HG02970 (cell line): Measurements from ENCODE around the gene ELMO1.

Source experiments
- ATAC-seq: cut with Tn5 transposase; IDR thresholded peaks from one replicate; pipeline ENCODE4 v1.9.1; 2021; ENCODE audit warnings: mild to moderate bottlenecking, moderate library complexity, moderate number of reproducible peaks; ENCODE audit not compliant: unreplicated experiment, low FRiP score

Gene ELMO1

DNA sequence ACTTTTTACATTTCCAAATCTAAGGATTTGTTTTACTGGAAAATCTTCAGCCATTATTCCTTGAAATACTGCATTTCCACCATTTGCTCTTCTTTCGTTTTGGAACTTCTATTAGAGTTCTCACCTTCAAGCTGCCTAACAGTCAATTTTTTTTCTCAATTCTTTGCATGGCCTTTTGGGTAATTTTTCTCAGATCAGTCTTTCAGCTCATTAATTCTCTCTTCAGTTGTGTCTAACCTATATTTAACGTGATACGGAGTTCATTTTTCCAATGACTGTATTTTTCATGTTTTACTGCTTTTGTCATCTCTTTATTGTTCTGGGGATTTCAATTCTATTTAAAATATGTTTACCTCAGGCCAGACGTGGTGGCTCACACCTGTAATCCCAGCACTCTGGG lies 600.7 kb downstream of the ELMO1 start:
- no peak for ATAC-seq

DNA sequence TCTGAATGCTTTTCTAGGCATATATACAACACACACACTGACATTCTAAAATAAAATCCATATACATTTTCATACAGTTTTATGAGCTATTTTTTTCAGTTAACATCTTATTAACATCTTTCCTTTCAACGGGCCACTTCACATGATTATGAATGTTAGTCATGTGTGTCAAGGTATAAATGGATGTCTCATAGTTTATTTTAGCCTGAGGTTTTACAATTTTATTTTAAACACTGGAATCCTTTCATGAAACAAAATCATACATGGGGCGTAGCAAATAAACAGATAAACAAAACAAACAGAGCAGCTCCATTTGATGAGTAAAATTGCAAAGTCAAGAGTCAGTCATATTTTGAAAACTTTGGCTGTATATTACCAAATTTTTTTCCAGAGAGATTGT lies 604.3 kb downstream of the ELMO1 start:
- no peak for ATAC-seq

DNA sequence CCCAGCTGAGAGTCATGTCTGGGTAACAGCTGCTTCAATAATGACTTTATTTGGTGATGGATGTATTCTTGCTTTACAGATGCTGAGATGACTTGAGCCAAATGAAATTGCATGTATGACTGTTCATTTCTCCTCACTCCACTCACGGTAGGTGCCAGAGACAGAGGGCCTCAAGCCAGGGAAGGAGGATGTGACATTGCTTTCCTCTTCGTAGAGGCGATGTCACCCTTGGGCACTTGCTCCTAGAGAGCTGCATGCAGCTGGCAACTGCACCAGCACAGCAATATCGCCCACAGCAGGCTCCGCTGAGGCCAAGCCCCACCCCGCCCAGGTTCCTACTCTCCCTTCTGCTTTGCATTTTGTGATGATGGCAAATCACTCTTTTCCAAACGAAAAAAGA lies 607.8 kb downstream of the ELMO1 start:
- ATAC-seq = no peak

DNA sequence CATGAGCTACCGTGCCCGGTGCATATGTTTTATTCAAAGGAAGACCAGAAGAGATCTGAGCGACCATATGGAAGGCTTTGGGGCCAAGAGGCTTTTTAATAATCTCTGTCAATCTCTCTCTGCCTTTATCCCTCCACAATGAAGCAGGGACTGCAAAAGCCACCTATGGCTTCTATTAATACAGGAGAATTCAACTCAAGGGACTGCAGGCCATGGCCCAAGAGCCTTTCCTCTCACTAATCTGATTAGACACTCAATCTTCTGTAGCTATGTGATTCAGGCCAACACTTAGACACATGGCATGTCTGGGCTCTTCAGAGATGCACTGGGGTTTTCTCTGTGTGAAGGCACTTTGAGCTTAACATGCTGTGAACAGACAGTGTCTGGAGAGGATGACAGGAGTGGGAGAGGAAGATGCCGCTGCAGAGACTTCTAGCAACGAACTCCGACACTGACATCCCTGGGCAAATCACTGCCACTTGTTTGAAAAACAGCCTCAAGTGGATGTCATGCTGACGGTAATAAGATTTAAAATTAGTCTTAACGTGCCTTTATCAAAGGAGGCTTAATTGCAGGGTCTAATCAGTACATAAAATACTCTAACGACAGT lies 609.9 kb downstream of the ELMO1 start:
- no peak for ATAC-seq

DNA sequence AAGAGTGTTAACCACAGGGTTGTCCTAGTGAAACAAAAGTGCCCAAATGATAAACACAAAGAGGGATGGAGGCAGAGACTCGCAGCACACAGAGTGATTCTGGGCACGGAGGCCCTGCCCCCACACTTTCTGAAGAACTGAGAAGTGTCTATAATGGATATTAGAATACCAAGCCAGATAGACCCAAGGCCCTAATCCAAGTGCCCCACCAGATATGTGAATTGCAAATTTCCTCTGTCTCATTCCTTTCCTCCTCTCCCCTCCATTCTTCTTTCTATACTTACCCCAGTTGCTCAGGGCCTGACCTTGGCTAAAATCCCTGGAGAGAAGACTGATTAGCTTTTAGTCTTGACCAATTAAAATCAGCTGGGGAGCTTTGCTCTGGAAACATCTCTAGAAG lies 617.6 kb downstream of the ELMO1 start:
- no peak for ATAC-seq

DNA sequence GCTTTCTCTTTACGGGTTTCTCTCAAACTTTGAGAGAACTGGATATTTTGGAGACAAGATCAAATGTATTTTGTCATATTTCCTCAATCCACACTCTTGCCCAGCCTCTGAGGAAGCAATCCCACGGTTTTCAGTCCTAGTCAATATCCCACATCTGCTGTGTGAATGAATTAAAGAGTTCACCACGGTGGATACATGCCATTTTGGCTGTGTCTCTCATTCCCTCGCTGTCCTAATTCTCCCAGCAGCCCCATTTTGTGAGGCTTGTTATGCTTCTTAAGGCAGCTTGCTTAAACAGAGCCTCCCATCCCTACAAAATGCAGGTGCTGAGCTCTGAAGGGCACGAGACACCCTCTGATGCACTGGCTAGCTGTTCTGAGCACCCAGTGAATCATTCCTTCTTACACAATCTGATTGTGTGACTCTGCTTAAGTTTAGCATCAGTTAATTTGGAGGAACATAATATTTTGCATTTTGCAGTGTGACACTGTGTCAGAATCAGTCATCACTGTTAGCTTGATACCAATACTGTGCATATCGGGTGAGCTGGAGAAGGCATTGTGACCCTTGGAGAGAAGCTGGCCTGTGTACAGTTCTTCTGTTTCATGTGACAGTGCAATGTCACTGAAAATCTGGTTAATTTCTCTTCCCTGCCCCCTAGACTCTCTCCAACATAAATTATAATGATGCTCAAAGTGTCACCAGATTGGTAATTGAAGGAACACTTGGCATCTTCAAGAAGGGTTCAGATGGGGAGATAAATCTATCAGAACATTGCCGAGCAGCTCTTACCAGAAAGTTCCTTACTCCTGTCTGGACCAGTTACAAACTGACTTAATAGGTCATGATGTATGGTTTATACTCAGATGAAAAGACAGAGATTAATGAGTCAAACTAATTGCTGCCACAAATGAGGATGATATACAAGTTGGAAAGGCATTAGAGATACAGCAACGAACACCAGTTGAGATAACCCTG lies 620.6 kb downstream of the ELMO1 start:
- ATAC-seq = no peak

DNA sequence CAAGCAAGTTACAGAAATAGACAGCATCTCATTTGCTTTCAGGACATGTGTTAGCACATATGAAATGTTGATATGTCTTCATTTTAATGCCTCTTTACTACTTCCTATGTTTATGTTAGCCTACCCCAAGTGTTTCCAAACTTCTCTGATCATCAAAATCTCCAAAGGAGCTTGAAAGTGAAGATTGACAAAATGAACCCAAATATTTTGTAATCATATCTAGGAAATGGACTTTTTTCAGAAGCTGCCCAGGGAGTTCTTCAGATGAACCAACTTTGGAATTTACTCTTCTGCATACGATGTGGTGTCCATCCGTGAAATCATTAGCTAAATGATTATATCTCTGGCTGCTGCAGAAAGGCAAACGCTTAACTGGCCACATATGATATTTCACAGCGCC lies 623.2 kb downstream of the ELMO1 start:
- no peak for ATAC-seq

DNA sequence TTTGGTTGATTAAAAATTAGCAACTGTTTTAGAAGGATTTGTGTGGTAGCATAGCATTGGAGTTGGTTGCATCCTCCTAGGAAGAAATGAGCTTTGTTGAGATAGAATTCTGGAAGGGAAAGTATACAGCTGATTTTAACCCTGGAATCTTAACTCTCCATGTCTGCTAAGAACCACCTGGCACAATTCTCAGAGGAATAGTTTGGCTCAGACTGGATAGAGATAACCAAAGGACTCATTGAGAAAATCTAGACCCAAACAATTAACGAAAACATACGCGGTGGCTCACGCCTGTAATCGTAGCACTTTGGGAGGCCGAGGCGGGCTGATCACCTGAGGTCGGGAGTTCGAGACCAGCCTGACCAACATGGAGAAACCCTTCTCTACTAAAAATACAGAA lies 625.3 kb downstream of the ELMO1 start:
- no peak for ATAC-seq

DNA sequence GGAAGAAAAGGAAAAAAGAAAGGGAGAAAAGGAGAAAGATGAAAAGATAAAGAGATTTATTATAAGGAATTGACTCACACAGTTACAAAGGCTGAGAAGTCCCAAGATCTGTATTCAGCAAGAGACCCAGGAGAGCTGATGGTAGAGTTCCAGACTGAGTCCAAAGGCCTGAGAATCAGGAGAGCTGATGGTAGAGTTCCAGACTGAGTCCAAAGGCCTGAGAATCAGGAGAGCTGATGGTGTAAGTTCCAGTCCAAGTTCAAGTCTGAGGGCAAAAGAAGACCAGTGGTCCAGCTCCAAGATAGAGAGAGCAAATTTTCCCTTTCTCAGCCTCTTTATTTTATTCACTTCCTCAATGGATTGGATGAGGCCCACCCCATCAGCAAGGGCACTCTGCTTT lies 627.0 kb downstream of the ELMO1 start:
- ATAC-seq = no peak

DNA sequence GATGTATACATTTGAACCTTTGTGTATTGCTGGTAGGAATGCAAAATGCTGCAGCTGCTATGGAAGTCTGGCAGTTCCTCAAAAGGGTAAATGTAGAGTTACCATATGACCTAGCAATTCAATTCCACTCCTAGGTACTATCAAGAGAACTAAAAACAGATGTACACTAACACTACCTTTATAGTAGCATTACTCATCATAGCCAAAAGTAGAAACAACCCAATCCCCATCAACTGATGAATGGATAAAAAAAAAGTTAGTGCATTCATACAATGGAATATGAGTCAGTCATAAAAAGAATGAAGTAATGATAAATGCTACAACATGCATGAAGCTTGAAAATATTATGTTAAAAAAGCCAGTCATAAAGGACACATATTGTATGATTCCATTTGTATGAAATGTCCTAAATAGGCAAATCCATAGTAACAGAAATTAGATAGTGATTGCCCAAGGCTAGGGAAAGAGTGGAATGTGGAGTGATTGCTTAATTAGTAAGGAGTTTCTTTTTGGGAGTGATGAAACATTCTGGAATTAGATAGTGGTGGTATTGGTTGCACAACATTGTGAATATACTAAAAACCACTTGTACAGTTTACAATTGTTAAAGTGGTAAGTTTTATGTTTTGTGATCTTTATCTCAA lies 628.0 kb downstream of the ELMO1 start:
- no peak for ATAC-seq

DNA sequence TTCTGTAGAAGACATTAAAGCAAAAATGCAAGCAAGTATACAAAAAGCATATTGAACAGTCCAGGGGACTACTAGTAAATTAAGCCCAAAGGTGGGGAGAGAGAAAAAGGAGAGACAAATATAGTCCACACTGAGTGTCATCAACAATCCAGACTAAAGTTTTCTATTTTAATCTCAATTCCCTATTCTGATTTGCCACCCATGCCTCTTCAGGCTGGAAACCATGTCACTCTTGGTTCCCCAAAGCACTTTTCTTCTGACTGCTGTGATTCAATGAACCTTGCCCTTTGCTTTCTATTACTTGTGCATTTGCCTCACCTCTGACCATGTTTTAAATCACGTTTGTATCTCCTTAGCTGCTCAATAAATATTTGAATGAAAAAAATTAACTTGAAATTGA lies 629.0 kb downstream of the ELMO1 start:
- no peak for ATAC-seq

DNA sequence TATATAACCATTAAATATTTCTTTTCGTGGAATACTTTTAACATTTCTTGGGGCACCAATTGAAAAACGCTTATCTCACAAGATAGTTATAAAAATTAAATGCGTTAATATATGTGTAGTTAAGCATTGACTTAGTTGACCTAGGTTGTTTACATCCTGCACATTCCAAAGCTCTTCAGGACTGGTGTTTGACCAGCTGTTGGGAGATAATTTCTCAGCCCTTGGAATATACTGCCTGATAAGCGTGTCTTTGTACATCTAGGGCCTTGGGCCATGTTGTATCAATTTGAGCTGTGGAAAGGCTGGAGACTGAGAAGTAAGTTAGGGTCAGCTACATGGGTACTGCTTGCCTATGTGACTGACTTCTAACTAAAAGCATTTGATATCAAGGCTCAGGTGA lies 634.4 kb downstream of the ELMO1 start:
- no peak for ATAC-seq

DNA sequence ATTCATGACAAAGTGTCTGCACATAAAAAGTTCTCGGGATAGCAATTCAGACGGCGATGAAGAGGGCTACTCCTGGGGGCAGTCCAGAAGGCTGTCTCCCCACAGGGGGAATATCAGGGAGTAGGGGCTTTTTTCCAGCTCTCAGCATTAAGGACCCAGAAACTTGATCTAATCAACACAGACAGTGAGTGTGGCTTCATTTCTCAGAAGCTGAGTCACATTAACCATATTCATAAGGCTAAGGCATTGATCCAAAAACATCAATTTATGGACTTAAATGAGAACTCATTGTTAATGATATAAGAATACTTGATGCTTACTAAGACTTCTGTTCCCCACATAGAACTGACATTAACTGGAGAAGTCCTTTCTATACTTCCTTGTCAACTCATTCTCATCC lies 636.9 kb downstream of the ELMO1 start:
- no peak for ATAC-seq

DNA sequence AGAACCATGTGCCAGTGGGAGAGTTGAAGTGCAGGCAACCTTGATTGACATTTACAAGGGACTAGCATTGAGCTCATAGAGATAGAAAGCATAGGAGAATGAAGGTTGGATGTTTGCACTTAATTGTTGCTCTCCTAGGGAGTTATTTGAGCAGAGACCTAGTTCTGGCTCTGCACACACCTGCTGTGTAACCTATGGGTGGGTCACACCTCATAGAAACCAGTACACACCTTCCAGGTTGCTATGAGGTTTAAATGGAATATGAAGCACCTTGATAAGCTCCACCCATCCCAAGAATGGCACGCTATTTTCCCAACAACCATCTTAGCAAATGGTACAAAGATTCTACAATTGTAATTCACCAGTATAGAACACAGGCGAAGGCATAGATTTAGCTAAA lies 638.2 kb downstream of the ELMO1 start:
- no peak for ATAC-seq

DNA sequence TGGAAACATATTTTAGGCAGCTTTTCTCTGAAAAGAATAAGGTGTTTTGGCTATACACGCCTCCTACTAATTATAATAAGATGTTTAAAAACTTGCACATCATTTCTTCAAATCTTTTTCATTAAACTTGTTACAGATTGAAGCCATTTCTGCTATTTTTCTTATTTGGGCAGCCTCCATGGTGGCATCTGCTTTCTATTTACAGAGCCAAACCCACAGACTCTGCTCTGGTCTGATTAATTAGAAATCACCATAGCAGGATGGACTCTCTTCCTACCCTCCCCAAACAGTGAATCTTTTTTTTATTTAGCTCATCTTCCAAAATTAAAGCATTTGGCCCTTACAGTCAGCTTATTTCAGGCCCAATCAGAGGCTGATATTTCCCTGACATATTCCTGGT lies 638.6 kb downstream of the ELMO1 start:
- ATAC-seq = no peak

DNA sequence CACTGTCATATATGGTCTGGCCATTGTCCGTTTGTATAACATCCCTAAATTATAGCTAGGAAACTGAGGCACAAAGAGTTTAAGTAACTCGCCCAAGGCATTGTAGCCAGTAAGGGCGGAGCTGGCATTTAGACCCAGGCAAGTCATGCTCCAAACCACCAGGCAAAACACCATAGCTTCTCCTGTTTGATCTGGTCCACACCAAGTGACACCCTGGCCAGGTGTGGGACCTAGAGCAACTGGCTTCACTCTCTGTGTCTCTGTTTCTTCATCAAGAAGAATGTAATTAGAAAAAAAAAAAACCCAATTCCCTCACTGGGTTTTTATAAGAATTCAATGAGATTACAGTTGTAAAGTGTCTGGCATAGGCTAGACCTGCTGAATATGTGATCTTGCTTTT lies 639.2 kb downstream of the ELMO1 start:
- no peak for ATAC-seq

DNA sequence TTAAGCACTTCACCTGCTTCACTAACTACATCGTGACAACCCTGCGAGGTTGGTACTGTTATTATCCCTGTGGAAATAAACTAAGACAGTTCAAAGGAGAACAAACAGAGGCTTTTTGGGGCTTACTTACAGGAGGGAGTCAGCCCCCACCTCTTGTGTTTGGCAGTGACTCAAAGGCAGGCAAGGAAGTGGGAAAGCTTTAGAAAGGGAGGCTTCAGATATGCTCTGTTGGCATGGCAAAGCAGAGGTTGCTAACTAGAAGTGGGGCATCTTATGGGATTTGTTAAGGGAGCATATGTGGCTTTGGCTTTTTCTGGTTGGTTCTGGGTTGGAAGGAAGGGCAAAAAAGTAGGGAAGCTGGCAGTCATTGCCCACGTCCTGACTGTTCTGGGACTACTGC lies 639.6 kb downstream of the ELMO1 start:
- no peak for ATAC-seq

DNA sequence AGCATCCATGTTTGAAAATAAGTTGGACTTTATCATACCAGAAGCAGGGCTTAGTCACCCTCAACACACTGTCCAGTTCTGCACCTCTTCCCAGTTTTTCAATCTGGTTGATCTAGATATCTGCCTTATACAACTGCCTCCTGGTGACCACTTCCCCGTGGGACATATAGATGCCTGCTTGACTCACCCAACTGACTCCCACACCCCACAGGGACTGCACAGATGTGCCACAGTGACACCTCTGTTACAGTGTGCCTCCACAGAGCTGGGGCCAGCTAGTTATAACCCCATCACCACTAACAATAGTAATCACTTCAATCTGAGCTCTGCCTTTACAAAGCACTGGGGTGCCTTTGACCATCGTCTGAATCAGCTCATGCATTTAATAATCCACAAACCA lies 641.8 kb downstream of the ELMO1 start:
- ATAC-seq = no peak
